Measurements from ENCODE around the gene AGBL1. TPM values are rescaled to one million over a fixed set of nuclear protein-coding genes. Genes with fewer than 3 reads are reported as not detected.

The AGBL1 gene
- polyA plus RNA-seq, 2 of the 4 experiments (the other 2 are of a cell fraction): not detected

- 27% methylated on average over 6 of the region's 6 CpGs for WGBS (ENCODE audit: missing lambda C conversion rate)
- no peak for TF ChIP-seq POLR2AphosphoS2 (conservative IDR thresholded peaks at IDR 0.05; ENCODE audit: low read length)
- no peak for TF ChIP-seq NPAS2 (CRISPR knock-in tag; IDR thresholded peaks at IDR 0.05; ENCODE audit: borderline replicate concordance)
- no peak for TF ChIP-seq ZNF302 (CRISPR knock-in tag; IDR thresholded peaks at IDR 0.05)
- TF ChIP-seq FOSB (CRISPR knock-in tag; IDR thresholded peaks at IDR 0.05): no peak
- TF ChIP-seq RFX5 (IDR thresholded peaks at IDR 0.05): no peak
- no peak for TF ChIP-seq ZC3H11A (IDR thresholded peaks at IDR 0.05)
- TF ChIP-seq MAX (IDR thresholded peaks at IDR 0.05): no peak
- TF ChIP-seq CBX8 (IDR thresholded peaks at IDR 0.05): no peak
- no peak for TF ChIP-seq SREBF2 (IDR thresholded peaks at IDR 0.05)
- TF ChIP-seq MAFK (IDR thresholded peaks at IDR 0.05; ENCODE audit: partially characterized antibody): no peak
- no peak for TF ChIP-seq SMC3 (IDR thresholded peaks at IDR 0.05)
- TF ChIP-seq EHF (CRISPR knock-in tag; IDR thresholded peaks at IDR 0.05): no peak
- no peak for ATAC-seq
- H3K4me3 ChIP-seq: no peak overlapping the region
- no peaks in the 10 kb centered on the region for H3K9me3 ChIP-seq
- no peak for FAIRE-seq
- no peak overlapping the region for H3K27ac ChIP-seq
- ChIA-PET CTCF (no interaction called here), POLR2A (no interaction called here)
- H3K4me2 ChIP-seq: no peak overlapping the region
- DNase-seq (ENCODE audit: low read depth in 1 of 2, low spot score in 1 of 2): no peak
- H3K4me1 ChIP-seq: no peaks in the 10 kb centered on the region
Observed at GRCh38 chr15:86040356-86041033, 39.2 kb upstream of the AGBL1 start.

GRCh38 chr15:86041399-86041798, 38.3 kb upstream of the AGBL1 start:
- no peak for FAIRE-seq
- no peak for DNase-seq (ENCODE audit: low read depth in 1 of 2, low spot score in 1 of 2)
- H3K4me2 ChIP-seq: no peak overlapping the region
- ATAC-seq: no peak
- H3K27ac ChIP-seq: no peak overlapping the region
- TF ChIP-seq USF2 (IDR thresholded peaks at IDR 0.05) (no peak), EHF (CRISPR knock-in tag; IDR thresholded peaks at IDR 0.05) (no peak), JUN (IDR thresholded peaks at IDR 0.05) (no peak), KDM1A (IDR thresholded peaks at IDR 0.05; ENCODE audit: low read depth) (no peak), GATA3 (IDR thresholded peaks at IDR 0.05; ENCODE audit: borderline replicate concordance) (no peak), PHF8 (IDR thresholded peaks at IDR 0.05; ENCODE audit: borderline replicate concordance, low read depth) (no peak), ESRRA (IDR thresholded peaks at IDR 0.05; ENCODE audit: borderline replicate concordance, low read length) (no peak), NPAS2 (CRISPR knock-in tag; IDR thresholded peaks at IDR 0.05; ENCODE audit: borderline replicate concordance) (no peak), RFX5 (IDR thresholded peaks at IDR 0.05) (no peak), RCOR1 (IDR thresholded peaks at IDR 0.05; ENCODE audit: low read depth, low read length) (no peak), HEYL (CRISPR knock-in tag; IDR thresholded peaks at IDR 0.05) (no peak), NR3C1 (IDR thresholded peaks at IDR 0.05) (no peak), NFE2L2 (conservative IDR thresholded peaks at IDR 0.05; ENCODE audit: low read length) (no peak), CTCF (IDR thresholded peaks at IDR 0.05) (no peak), EHMT2 (IDR thresholded peaks at IDR 0.05; ENCODE audit: low read depth) (no peak), FOXS1 (CRISPR knock-in tag; IDR thresholded peaks at IDR 0.05) (no peak), HDAC2 (IDR thresholded peaks at IDR 0.05) (no peak)
- no peaks in the 10 kb centered on the region for H3K4me1 ChIP-seq
- no peak overlapping the region for H3K4me3 ChIP-seq
- WGBS (ENCODE audit: missing lambda C conversion rate): 10% methylated on average over 6 of the region's 6 CpGs
- ChIA-PET POLR2A (no interaction called here), CTCF (no interaction called here)
- H3K9me3 ChIP-seq: no peaks in the 10 kb centered on the region

All from A549 (cell line).